GM19455 (cell line): ENCODE measurements around the gene ENTPD2.
"Not testable (repeated sequence)": the region's sequence is repeated elsewhere in the genome, so short reads cannot be mapped to it uniquely, and the experiment has no call there.

Experiments
- ATAC-seq: cut with Tn5 transposase; IDR thresholded peaks from one replicate; pipeline ENCODE4 v1.9.1; 2021; ENCODE audit not compliant: unreplicated experiment

ENTPD2 gene

GRCh38 chr9:137048655-137049543 lies 5.0 kb downstream of the ENTPD2 start:
- no peak for ATAC-seq

GRCh38 chr9:137046088-137046787 lies 7.6 kb downstream of the ENTPD2 start, which contains the start of gene NPDC1:
Gene NPDC1 (minus strand): TSS chr9:137046177. CDS start chr9:137045989, 188 bp downstream.
- no peak for ATAC-seq

GRCh38 chr9:137045294-137046087 lies 8.4 kb downstream of the ENTPD2 start:
- no peak for ATAC-seq

GRCh38 chr9:137044502-137045177 lies 9.2 kb downstream of the ENTPD2 start:
- ATAC-seq = no peak

GRCh38 chr9:137044037-137044436 lies 9.8 kb downstream of the ENTPD2 start:
- no peak for ATAC-seq

GRCh38 chr9:137042751-137043727 lies 10.8 kb downstream of the ENTPD2 start:
- no peak for ATAC-seq

GRCh38 chr9:137041124-137041523 lies 12.7 kb downstream of the ENTPD2 start:
- ATAC-seq = no peak

GRCh38 chr9:137040568-137040967 lies 13.3 kb downstream of the ENTPD2 start:
- no peak for ATAC-seq

- no peak for ATAC-seq
Measured at GRCh38 chr9:137039611-137040366, 14.1 kb downstream of the ENTPD2 start.

- no peak for ATAC-seq
Measured at GRCh38 chr9:137038916-137039315, 14.9 kb downstream of the ENTPD2 start.

- ATAC-seq = no peak
Measured at GRCh38 chr9:137037483-137037882, 16.4 kb downstream of the ENTPD2 start.

- no peak for ATAC-seq
Measured at GRCh38 chr9:137037035-137037434, 16.8 kb downstream of the ENTPD2 start.

- no peak for ATAC-seq
Measured at GRCh38 chr9:137035937-137036336, 17.9 kb downstream of the ENTPD2 start.

- no peak for ATAC-seq
Measured at GRCh38 chr9:137035507-137035834, 18.4 kb downstream of the ENTPD2 start.

- ATAC-seq = no peak
Measured at GRCh38 chr9:137034709-137035506, 19.0 kb downstream of the ENTPD2 start.

- ATAC-seq = no peak
Measured at GRCh38 chr9:137034039-137034708, 19.7 kb downstream of the ENTPD2 start.

GRCh38 chr9:137033481-137033880 lies 20.4 kb downstream of the ENTPD2 start:
- not testable (repeated sequence) for ATAC-seq

- no peak for ATAC-seq
Measured at GRCh38 chr9:137032858-137033257, 21.0 kb downstream of the ENTPD2 start.
